H1 (cell line): Measurements from ENCODE around the gene ZFP57. TPM values are rescaled to one million over a fixed set of nuclear protein-coding genes. Genes with fewer than 3 reads are reported as not detected.

Experiments used
- ASH2L ChIP-seq: fragments of 200-600, 300-600 bp; sonication (generic); IDR thresholded peaks from one replicate; pipeline ENCODE4 v1.7.1; 2017; ENCODE audit warnings: low read length
- BRCA1 ChIP-seq: IDR thresholded peaks from 2 replicates; pipeline ENCODE4 v1.6.1; 2012; ENCODE audit warnings: low read depth, low read length, improper control_type of control experiment
- CREB1 ChIP-seq: IDR thresholded peaks from 2 replicates; pipeline ENCODE4 v1.6.1; 2012; ENCODE audit warnings: inconsistent platforms
- EGR1 ChIP-seq: IDR thresholded peaks from 2 replicates; pipeline ENCODE4 v1.6.1; 2011; ENCODE audit warnings: low read depth, low read length, borderline replicate concordance
- KDM1A ChIP-seq: fragments of 200-600, 300-600 bp; sonication (generic); IDR thresholded peaks from 2 replicates; pipeline ENCODE4 v1.7.1; 2016; ENCODE audit warnings: mild to moderate bottlenecking, low read length, borderline replicate concordance
- MAFK ChIP-seq: IDR thresholded peaks from 2 replicates; pipeline ENCODE4 v1.6.1; 2012; ENCODE audit warnings: low read depth, mild to moderate bottlenecking, improper control_type of control experiment, low read length
- SP2 ChIP-seq: IDR thresholded peaks from 2 replicates; pipeline ENCODE4 v1.6.1; 2012; ENCODE audit warnings: mild to moderate bottlenecking, low read length, inconsistent platforms
- SP4 ChIP-seq: IDR thresholded peaks from 2 replicates; pipeline ENCODE4 v1.6.1; 2012; ENCODE audit warnings: low read length, inconsistent platforms
- TAF7 ChIP-seq: optimal IDR thresholded peaks from 2 replicates; pipeline ENCODE3; 2011; ENCODE audit warnings: low read depth, mild to moderate bottlenecking, inconsistent platforms, low read length, moderate library complexity, borderline replicate concordance
- polyA plus RNA-seq, 7 experiments: library from polyadenylated mRNA; depleted of rRNA in 3 of 7; stranded (reverse) in 5 of 7; unstranded in 2 of 7; fragments of >200 nt in 5 of 7; fragments of 200-250 nt in 2 of 7; gene quantifications; 1 replicate in 5 of 7; 2 replicates in 1 of 7; 4 replicates in 1 of 7; pipeline versions ENCODE4 v1.2.1 to v1.2.3, GENCODE V29; 2011 to 2013; ENCODE audit warnings: missing spikeins in 2 of 7, mixed read lengths in 2 of 7
- total RNA-seq: library from RNA; stranded (reverse); fragmentation: NEBNext Ultra II Directional; extraction: Animal tissue kit (Norgen Biotek cat#: 25700); gene quantifications from 2 replicates; pipeline ENCODE4 v1.2.1, GENCODE V29; 2021

Gene ZFP57
- total and polyA plus RNA-seq, 2 of the 8 experiments (the other 6 are each of a cell fraction or from before 2014, with no cell fraction given), result 0.85 to 1.2 TPM

DNA sequence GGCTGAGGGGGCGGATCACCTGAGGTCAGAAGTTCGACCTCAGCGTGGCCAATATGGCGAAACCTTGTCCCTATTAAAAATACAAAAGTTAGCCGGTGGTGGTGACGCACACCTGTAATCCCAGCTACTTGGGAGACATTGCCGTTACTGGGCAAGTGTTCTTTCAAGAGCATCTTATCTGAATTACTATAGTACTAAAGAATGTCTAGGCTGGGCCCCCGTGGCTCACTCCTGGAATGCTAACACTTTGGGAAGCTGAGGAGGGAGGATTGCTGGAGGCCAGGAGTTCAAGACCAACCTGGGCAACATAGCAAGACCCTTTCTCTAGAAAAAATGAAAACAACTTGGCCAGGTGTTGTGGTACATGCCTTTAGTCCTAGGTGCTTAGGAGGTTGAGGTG lies 859 bp upstream of the ZFP57 start (continued):
- TF ChIP-seq EGR1 (no peak), MAFK (no peak), BRCA1 (no peak), TAF7 (no peak), KDM1A (no peak), SP4 (no peak), CREB1 (no peak), ASH2L (no peak), SP2 (no peak)
